ENCODE results near the gene AUH.

AUH gene

DNA sequence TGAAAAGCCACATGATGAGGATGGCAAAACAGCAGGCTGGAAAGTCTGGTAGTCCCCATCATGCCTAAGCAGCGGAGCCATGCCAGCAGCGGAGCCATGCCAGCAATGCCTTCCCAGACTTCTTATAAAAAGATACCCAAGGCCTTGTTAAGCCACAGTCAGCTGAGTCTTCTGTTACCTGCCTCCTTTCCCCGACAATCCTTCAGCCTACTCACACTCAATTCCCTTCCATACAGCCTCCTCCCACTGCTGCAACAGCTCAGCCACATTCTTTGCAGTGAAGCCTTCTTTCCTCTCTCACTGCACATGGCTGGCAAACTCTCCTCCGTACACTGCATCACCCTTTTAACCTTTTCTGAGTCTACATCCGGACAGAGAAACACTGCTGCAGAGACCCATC is 114.9 kb downstream of the AUH start:
- no peak for DNase-seq (ENCODE audit: low read depth)

- no peak for DNase-seq (ENCODE audit: low read depth)
These were observed 116.0 kb downstream of the AUH start for GRCh38 chr9:91245431-91246313.

GRCh38 chr9:91243029-91243428 is 118.7 kb downstream of the AUH start:
- no peak for DNase-seq (ENCODE audit: low read depth)

DNA sequence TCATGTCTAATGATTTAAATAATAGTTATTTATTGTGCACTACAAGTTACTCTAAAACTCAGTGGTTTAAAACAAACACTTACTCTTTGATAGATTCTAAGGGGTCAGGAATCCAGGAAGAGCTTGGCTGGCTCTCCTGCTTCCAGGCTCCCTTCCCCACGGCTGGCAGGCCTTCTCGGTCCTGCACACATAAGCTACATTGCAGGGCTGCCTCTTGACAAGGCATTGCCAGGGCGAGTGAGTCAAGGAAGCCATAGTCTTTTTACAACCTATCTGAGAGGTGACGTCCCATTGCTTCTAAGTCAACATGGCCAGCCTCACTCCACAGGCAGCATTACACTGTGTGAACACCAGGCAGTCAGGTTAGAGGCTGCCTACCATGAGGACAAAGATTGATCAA is 119.8 kb downstream of the AUH start:
- no peak for DNase-seq (ENCODE audit: low read depth)

DNA sequence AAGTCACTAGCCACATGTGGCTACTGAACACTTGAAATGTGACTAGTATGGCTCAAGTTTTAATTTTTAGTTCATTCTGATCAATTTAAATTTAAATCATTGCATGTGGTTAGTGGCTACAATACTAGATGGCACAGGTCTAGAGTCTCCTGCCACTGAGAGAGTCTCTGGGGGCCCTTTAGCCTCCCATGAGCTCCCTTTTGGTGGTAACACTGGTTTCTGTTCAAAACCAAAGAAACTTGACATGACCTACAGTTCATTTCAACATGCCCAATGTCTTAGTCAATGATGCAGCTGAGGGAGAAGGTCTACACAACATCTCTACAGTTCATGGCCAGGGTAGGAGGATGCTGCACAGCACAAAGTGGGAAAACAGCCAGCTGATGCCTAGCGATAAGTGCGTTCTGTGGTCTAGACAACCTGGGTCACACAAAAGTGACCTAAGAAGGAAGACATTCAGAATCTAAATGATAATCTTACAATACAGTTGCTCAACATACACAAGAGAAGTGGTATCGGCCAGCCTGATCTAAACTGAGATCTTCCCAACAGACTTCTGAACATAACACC is 121.0 kb downstream of the AUH start:
- DNase-seq (ENCODE audit: low read depth), result no peak

GRCh38 chr9:91239367-91240111 is 122.2 kb downstream of the AUH start:
- no peak for DNase-seq (ENCODE audit: low read depth)

DNA sequence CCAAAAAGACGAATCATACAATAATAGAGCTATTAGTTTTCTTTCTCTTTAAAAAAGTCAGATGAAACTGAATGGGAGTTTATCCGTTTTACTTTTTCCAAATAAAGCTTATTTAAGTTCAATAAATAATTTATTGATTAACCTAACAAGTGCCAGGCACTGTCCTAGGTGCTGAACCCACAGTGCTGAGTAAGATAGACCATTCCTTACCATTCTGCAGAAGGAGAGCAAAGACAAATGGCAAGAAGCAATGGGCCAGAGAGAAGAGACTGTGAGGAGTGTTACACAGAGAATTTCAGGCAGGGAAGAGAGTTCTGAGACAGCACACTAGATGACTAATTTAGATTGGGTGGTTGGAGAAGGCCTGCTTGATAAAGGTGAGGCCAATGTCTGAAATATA is 127.2 kb downstream of the AUH start:
- no peak for DNase-seq (ENCODE audit: low read depth)

GRCh38 chr9:91231619-91232018 is 130.1 kb downstream of the AUH start:
- no peak for DNase-seq (ENCODE audit: low read depth)

- no peak for DNase-seq (ENCODE audit: low read depth)
These were observed 138.7 kb downstream of the AUH start for GRCh38 chr9:91223000-91223399.

GRCh38 chr9:91222457-91222856 is 139.3 kb downstream of the AUH start:
- DNase-seq (ENCODE audit: low read depth), result no peak

DNA sequence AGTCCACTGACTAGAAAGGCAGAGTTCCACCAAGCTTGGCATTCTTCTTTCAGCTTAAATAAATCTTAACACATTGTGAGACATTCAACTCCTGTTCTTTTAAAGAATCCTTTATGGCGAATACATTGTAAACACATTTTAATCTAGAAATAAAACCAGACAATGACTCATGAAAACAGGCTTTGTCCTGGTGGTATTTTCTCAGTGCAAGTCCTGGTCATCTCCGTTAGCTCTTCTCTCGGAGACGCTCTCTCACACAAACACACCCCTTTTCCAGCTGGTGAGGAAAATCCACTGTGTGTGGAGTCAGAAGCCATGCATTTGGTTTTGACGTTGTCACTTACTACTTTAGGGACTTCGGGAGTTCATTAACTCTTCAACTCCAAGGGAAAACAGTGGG is 140.4 kb downstream of the AUH start:
- peak; percentile 78 for DNase-seq (ENCODE audit: low read depth)

- no peak for DNase-seq (ENCODE audit: low read depth)
These were observed 141.1 kb downstream of the AUH start for GRCh38 chr9:91220491-91221135.

DNA sequence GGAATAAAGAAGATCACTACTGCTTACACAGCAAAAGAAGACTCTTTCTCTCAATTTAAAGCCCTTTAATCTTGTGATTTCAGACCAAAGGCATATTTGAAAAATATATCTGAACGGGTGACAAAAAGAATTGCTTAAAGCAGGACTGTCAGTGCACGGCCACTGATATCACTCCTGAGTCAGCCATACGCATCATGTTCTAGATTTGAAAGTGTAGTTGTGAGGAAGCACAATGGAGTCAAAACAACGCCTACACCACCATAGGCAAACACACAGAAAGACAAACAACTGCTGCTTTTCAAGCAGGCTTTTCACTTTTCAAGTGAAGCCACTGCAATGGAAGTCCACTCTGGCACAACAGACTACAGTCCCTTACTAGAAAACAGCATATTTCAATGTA is 141.7 kb downstream of the AUH start:
- no peak for DNase-seq (ENCODE audit: low read depth)

DNA sequence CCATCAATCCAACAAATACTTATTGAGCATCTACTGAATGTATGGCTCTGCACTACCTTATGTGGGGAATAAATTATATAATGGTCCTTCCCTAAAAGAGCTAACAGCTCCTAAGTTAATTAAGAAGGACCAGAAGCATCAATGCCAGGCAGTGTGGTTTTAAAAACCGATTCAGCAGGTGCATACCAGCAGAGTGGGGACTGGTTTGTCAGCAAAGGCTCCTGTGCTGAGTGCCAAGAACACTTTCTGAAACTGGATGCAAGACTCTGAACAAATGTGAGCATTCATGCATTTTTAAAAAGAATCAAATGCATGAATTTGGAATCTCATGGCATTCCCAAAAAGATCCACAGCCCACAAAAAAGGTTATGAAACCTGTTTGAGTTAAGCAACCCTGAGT is 142.2 kb downstream of the AUH start:
- no peak for DNase-seq (ENCODE audit: low read depth)

- DNase-seq (ENCODE audit: low read depth), result no peak
These were observed 144.3 kb downstream of the AUH start for GRCh38 chr9:91217388-91217787.

DNA sequence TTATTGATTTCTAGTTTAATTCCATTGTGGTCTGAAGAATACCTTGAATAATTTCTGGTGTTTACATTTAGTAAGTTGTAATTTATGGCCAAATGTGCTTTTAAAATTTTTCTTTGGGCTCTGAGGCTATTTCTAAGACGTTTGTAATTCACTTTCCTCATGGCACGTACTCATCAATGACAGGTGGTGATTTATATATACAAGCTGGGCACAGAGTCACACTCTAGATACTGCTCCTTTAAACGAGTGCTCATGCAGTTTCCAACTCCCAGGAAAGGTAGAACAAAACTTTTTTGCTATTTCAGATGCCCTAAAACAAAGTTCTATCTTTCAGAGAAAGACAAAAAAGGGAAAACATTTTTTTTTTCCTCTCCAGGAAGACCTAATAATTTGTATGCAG is 146.9 kb downstream of the AUH start:
- DNase-seq (ENCODE audit: low read depth), result no peak

DNA sequence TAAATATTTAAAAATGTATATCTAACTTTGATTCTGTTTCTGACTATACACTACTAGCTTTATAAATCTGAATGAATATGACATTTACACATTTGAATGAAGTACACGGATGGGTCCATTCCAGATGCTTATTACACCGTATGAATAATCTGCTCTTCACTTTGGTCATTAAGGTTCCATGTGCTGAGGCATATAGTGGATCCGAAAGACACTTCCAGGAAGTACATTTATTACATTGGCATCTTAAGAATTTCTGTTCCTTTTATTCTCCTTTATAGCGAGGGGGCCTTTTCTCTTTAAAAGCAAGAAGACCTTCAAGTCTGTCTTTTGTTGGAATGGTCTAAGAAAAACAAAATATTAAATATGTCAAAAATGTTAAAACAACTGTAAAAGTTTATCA is 147.6 kb downstream of the AUH start:
- DNase-seq (ENCODE audit: low read depth), result no peak

DNA sequence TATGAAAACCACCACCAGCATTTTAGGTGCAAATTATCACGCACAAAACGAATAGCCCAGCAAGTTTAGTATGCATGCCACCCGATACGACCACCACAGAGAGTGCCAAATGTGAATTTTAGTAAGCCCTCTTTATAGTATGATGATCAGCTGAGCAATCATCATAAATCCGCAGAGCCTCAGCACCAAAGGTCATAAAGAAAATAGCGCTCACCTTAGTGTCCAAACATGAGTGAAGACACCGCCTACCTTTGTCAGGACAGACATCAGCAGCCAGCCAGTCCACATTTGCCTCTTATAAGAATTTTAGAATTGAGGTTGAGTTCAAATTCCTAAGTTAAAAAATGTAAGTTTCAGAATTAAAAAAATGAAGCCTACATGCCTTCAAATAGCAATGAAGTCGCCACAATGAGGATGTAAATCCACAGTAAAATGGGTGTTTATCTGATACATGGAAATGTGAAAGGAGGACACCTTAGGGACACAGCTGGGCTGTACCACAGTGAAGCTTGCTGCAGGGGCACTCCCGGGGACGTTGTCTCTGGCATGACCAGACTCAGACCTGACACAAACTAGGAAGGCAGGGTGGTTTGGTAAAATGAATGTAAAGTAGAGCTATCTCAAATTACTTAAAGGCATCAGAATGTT is 149.0 kb downstream of the AUH start:
- no peak for DNase-seq (ENCODE audit: low read depth)

DNA sequence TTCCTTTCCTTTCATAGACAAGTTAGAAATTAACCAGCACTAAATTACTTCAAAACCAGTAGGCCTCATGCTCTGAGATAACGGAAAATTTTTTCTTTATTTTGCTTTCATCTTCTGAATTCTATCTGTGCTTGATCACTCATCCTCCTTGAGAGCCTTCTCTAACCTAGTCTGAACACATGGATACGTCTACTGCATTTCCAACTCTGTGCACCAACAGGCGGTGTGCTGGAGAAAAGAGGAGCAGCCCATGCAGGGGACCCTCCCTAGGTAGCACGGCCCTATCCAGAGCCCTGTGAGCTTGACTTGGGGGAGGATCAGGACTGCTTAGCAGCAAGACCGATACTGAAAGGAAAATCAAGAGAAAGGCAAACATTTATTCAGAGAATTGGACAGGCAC is 149.8 kb downstream of the AUH start:
- no peak for DNase-seq (ENCODE audit: low read depth)

GRCh38 chr9:91211414-91211813 is 150.3 kb downstream of the AUH start:
- DNase-seq (ENCODE audit: low read depth), result no peak

DNA sequence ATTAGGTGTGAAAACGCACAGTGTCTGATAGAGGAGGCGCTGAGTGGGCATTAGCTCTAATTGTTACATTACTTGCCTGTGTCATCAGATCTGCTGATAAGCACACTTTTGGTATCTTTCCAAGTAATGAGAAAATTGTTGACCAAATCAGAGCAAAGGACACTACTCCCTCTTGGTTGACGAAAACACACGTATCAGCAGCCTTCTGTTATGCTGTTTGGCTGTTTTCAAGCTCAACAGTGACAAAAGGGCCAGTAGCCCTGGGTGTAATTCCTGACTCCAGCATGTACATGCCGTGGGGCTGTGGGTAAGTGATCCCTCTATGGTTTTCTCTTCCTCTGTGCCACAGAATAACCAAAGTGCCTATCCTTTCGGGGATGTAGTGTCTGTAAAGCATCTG is 151.4 kb downstream of the AUH start:
- DNase-seq (ENCODE audit: low read depth), result no peak

DNA sequence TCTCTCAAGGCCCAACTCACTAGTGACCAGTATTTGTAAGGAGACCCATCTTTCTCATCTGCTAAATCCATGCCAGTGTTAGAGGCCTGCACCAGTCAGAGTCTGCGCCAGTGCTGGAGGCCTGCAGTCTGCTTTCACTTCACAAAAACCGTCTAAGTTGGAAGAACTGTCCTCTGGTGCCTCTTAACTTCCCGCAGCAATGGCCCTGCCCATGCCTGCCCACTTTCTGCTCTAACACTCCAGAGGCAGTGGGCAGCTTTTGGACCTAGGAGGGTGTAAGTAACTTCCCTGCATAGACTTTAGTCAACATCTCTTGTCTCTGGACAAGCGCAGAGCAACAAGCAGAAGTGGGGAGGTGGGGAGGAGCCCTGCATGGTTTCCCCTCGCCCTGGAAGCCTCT is 152.9 kb downstream of the AUH start:
- no peak for DNase-seq (ENCODE audit: low read depth)
